Ectodermal cell (in vitro differentiated cells): ENCODE data around the gene GTSF1L. TPM values are rescaled to one million over a fixed set of nuclear protein-coding genes. Genes with fewer than 3 reads are reported as not detected.

Source experiments
- H3K27ac ChIP-seq: 2 replicates; pipeline ENCODE4 v1.7.0; 2013; ENCODE audit warnings: mild to moderate bottlenecking, low read depth, low read length; ENCODE audit not compliant: insufficient read depth, poor library complexity, severe bottlenecking
- H3K27me3 ChIP-seq: 2 replicates; pipeline ENCODE4 v1.7.0; 2013; ENCODE audit warnings: mild to moderate bottlenecking, low read length; ENCODE audit not compliant: insufficient read depth, control insufficient read depth, poor library complexity, severe bottlenecking
- H3K36me3 ChIP-seq: one replicate; pipeline ENCODE4 v1.7.0; 2013; ENCODE audit warnings: low read length; ENCODE audit not compliant: control insufficient read depth, insufficient read depth
- H3K4me1 ChIP-seq: one replicate; pipeline ENCODE4 v1.7.0; 2013; ENCODE audit warnings: low read length; ENCODE audit not compliant: control insufficient read depth, insufficient read depth
- H3K4me3 ChIP-seq: 2 replicates; pipeline ENCODE4 v1.7.0; 2013; ENCODE audit warnings: low read depth, low read length, control low read depth; ENCODE audit not compliant: insufficient read depth
- H3K9me3 ChIP-seq: 2 replicates; pipeline ENCODE4 v1.7.0; 2013; ENCODE audit warnings: mild to moderate bottlenecking, low read length, moderate library complexity; ENCODE audit not compliant: control insufficient read depth
- WGBS, 2 experiments: methylation state at CpG; one replicate each; pipeline ENCODE4 v1.1.7; 2013; ENCODE audit warnings: missing lambda C conversion rate in 2 of 2; 5-methylcytosine and 5-hydroxymethylcytosine counted together
- polyA plus RNA-seq, 4 experiments: library from polyadenylated mRNA; stranded (reverse); fragments of 50-300 nt; gene quantifications; one replicate each; pipeline ENCODE4 v1.2.3, GENCODE V29; 2013

The GTSF1L gene
- not detected for polyA plus RNA-seq (2013, experiment 1 of 4)
- not detected for polyA plus RNA-seq (2013, experiment 2 of 4)
- polyA plus RNA-seq (2013, experiment 3 of 4) = not detected
- not detected for polyA plus RNA-seq (2013, experiment 4 of 4)

- Histone ChIP-seq H3K27me3 (no peaks in the 10 kb centered on the region), H3K27ac (no peak within 1 kb of the TSS), H3K4me1 (no peaks in the 10 kb centered on the region), H3K4me3 (no peak within 1 kb of the TSS), H3K36me3 (no peaks in the 10 kb centered on the region), H3K9me3 (no peaks in the 10 kb centered on the region)
- WGBS, 2 experiments = 91 to 92% methylated on average over 11 of the region's 11 CpGs
Observed at GRCh38 chr20:43726811-43727338, at the start of gene GTSF1L. GTSF1L (minus strand) TSS chr20:43727002; CDS start chr20:43726694, 308 bp downstream.

- Histone ChIP-seq H3K4me1 (no peaks in the 10 kb centered on the region), H3K27me3 (no peaks in the 10 kb centered on the region), H3K4me3 (no peak overlapping the region), H3K9me3 (peaks cover 4% of the 10 kb centered on the region), H3K27ac (no peak overlapping the region), H3K36me3 (no peaks in the 10 kb centered on the region)
- WGBS, 2 experiments = 89 to 91% methylated on average over 10 of the region's 10 CpGs
Observed at GRCh38 chr20:43774754-43775153, 48.0 kb upstream of the GTSF1L start.

GRCh38 chr20:43771503-43772190 is 44.8 kb upstream of the GTSF1L start:
- Histone ChIP-seq H3K36me3 (no peaks in the 10 kb centered on the region), H3K4me1 (peaks cover 5% of the 10 kb centered on the region), H3K9me3 (no peaks in the 10 kb centered on the region), H3K4me3 (no peak overlapping the region), H3K27ac (no peak overlapping the region), H3K27me3 (no peaks in the 10 kb centered on the region)
- WGBS, 2 experiments = 96% methylated on average over 9 of the region's 9 CpGs

DNA sequence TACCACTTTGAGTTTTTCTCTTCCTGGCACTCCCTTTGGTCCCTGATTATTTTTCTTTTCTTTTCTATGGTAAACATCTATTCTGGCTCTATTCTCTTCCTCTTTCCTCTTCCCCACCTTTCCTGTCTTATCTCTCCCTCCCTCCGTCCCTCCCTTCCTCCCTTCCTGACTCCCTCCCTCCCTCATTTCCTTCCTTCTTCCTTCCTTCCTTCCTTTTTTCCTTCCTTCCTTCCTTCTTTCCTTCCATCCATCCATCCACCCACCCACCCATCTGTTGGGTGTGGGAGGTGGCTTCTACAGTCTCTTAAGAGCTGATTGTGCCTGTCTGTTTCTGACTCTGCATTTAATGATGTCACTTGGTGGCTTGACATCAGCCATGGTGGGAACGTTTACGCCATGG is 43.5 kb upstream of the GTSF1L start:
- Histone ChIP-seq H3K36me3 (no peaks in the 10 kb centered on the region), H3K9me3 (no peaks in the 10 kb centered on the region), H3K4me3 (no peak overlapping the region), H3K27ac (no peak overlapping the region), H3K27me3 (no peaks in the 10 kb centered on the region), H3K4me1 (peaks cover 17% of the 10 kb centered on the region)
- 81 to 82% methylated on average over 3 of the region's 3 CpGs for WGBS, 2 experiments

DNA sequence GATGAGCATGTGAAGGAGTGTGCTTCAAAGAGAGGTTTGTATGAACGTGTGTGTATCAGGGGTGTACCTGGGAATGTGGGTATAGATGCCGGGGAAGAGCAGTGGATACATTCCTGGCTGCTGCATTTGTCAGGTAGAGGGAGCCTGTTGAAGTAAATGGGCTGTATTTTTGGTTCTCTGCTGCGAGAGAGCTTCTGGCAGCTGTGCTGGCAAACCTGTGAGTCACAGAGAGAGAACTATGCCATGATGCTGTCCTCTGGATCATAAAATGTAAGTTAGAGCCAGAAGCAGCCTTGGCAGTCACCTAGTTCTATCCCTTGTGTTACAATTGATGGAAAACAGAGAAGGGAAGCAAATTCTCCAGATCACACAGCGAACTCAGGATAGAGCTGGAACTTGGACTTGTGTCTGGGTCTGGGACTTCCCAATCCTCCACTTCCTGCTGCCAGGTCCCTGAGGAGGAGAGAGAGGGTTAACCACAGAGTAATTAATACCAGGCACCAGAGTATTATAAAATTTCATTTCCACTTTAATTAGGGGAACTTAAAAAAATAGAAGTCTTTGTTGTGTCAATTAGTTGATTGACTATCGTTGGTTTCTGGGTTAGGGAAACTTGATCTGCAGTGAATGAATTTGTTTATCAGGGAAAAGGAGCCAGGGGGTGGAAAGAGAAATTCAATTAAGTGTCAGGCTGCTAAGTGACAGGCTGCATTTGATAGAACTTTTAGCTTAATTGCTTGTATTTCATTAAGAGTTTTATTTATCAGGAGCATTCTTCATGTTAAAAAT is 41.1 kb upstream of the GTSF1L start:
- peaks cover 17% of the 10 kb centered on the region for H3K4me1 ChIP-seq
- H3K27me3 ChIP-seq = no peaks in the 10 kb centered on the region
- no peaks in the 10 kb centered on the region for H3K36me3 ChIP-seq
- H3K4me3 ChIP-seq = no peak overlapping the region
- H3K27ac ChIP-seq = no peak overlapping the region
- H3K9me3 ChIP-seq = no peaks in the 10 kb centered on the region
- 80 to 83% methylated on average over 5 of the region's 5 CpGs for WGBS, 2 experiments

- no peak overlapping the region for H3K4me3 ChIP-seq
- H3K27ac ChIP-seq = no peak overlapping the region
- no peaks in the 10 kb centered on the region for H3K9me3 ChIP-seq
- H3K36me3 ChIP-seq = no peaks in the 10 kb centered on the region
- WGBS, 2 experiments = 86% methylated on average over 9 of the region's 9 CpGs
- H3K4me1 ChIP-seq = peaks cover 17% of the 10 kb centered on the region
- H3K27me3 ChIP-seq = no peaks in the 10 kb centered on the region
Observed at GRCh38 chr20:43766917-43767316, 40.1 kb upstream of the GTSF1L start.

- no peak overlapping the region for H3K4me3 ChIP-seq
- peak overlapping the region; percentile 53 for H3K27ac ChIP-seq
- WGBS, 2 experiments = 74 to 80% methylated on average over 6 of the region's 6 CpGs
Observed at GRCh38 chr20:43766385-43766784, 39.6 kb upstream of the GTSF1L start.

GRCh38 chr20:43765916-43766315 is 39.1 kb upstream of the GTSF1L start:
- Histone ChIP-seq H3K27ac (peak overlapping the region; percentile 53), H3K4me1 (peaks cover 17% of the 10 kb centered on the region), H3K36me3 (no peaks in the 10 kb centered on the region), H3K4me3 (no peak overlapping the region), H3K9me3 (no peaks in the 10 kb centered on the region), H3K27me3 (no peaks in the 10 kb centered on the region)
- 57 to 69% methylated on average over 7 of the region's 7 CpGs for whole genome bisulfite sequencing, 2 experiments

More at GRCh38 chr20:43766385-43766784, 39.6 kb upstream of the GTSF1L start:
- Histone ChIP-seq H3K4me1 (peaks cover 17% of the 10 kb centered on the region), H3K27me3 (no peaks in the 10 kb centered on the region), H3K9me3 (no peaks in the 10 kb centered on the region), H3K36me3 (no peaks in the 10 kb centered on the region)

- H3K27me3 ChIP-seq = no peaks in the 10 kb centered on the region
- H3K27ac ChIP-seq = no peak overlapping the region
- peaks cover 17% of the 10 kb centered on the region for H3K4me1 ChIP-seq
- H3K4me3 ChIP-seq = no peak overlapping the region
- H3K9me3 ChIP-seq = no peaks in the 10 kb centered on the region
- no peaks in the 10 kb centered on the region for H3K36me3 ChIP-seq
- WGBS, 2 experiments = 93 to 94% methylated on average over 7 of the region's 7 CpGs
Observed at GRCh38 chr20:43762911-43763310, 36.1 kb upstream of the GTSF1L start.
